Glutamatergic neuron (in vitro differentiated cells): Measurements from ENCODE around the gene AFAP1L2. TPM values are rescaled to one million over a fixed set of nuclear protein-coding genes. Genes with fewer than 3 reads are reported as not detected.
"Not testable (repeated sequence)": the region's sequence is repeated elsewhere in the genome, so short reads cannot be mapped to it uniquely, and the experiment has no call there.

ENCODE experiments used
- DNase-seq: peaks from one replicate; pipeline ENCODE4 v3.0.0; 2022
- H3K27ac Mint-ChIP-seq: one replicate; pipeline ENCODE4 v1.8.0; 2020; ENCODE audit warnings: mild to moderate bottlenecking, mixed read lengths, inconsistent platforms; ENCODE audit not compliant: unreplicated experiment
- H3K27me3 Mint-ChIP-seq: one replicate; pipeline ENCODE4 v1.8.0; 2020; ENCODE audit warnings: mild to moderate bottlenecking, moderate library complexity, mixed read lengths, inconsistent platforms; ENCODE audit not compliant: unreplicated experiment
- H3K36me3 Mint-ChIP-seq: one replicate; pipeline ENCODE4 v1.8.0; 2020; ENCODE audit warnings: mild to moderate bottlenecking, mixed read lengths, inconsistent platforms; ENCODE audit not compliant: unreplicated experiment
- H3K4me1 Mint-ChIP-seq: one replicate; pipeline ENCODE4 v1.8.0; 2020; ENCODE audit warnings: mild to moderate bottlenecking, low read depth, mixed read lengths, inconsistent platforms; ENCODE audit not compliant: unreplicated experiment
- H3K4me3 Mint-ChIP-seq: one replicate; pipeline ENCODE4 v1.8.0; 2020; ENCODE audit warnings: mild to moderate bottlenecking, mixed read lengths, inconsistent platforms; ENCODE audit not compliant: unreplicated experiment
- H3K9me3 Mint-ChIP-seq: one replicate; pipeline ENCODE4 v1.8.0; 2020; ENCODE audit warnings: mild to moderate bottlenecking, moderate library complexity, mixed read lengths, inconsistent platforms; ENCODE audit not compliant: unreplicated experiment
- CTCF ChIP-seq: fragments of 200-600 bp; sonication (generic); IDR thresholded peaks from one replicate; pipeline ENCODE4 v1.5.0; 2021; ENCODE audit not compliant: partially characterized antibody, unreplicated experiment
- total RNA-seq: library from RNA; stranded (reverse); fragmentation: NEBNext Ultra II Directional; extraction: Animal tissue kit (Norgen Biotek cat#: 25700); gene quantifications from one replicate; pipeline ENCODE4 v1.2.1, GENCODE V29; 2021; ENCODE audit not compliant: unreplicated experiment

Gene AFAP1L2
- total RNA-seq, 1 donor from 2014 or later, result 1.9 TPM

GRCh38 chr10:114353383-114353782, 50.9 kb downstream of the AFAP1L2 start:
- Mint-ChIP-seq H3K27ac (no peak overlapping the region), H3K4me1 (peaks cover 4% of the 10 kb centered on the region), H3K27me3 (peaks cover 1% of the 10 kb centered on the region), H3K9me3 (no peaks in the 10 kb centered on the region), H3K4me3 (no peak overlapping the region), H3K36me3 (peaks cover 4% of the 10 kb centered on the region)
- no peak for TF ChIP-seq CTCF
- DNase-seq, result no peak

DNA sequence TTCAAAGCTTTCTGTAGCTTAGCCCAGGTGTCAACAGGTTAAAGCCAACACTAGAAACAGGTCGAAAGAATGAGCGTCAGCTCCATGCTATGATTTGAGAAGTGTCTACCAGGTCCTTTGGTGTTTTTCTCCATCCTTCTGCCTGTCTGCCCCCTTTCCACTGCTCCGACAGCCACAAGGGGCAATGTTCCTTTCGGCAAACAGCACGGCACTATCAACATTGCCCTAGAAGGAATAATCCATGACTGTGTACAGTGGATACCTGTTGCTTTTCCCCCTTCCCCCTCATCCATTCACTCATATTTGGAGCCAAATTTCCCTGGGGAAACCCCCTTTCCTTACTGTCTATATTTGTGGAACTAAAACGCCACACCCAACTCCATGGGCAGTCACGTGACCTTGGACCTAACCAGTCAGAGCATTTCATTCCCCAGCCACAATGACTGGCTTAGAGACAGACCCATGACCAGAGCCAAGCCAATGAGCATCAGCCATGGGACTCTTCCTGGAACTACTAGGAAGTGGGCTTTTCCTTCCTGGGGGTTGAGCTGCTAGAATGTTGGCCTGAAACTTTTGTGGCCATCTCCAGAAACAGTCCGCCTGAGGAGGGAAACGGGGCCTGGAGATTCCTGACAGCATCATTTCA, 51.5 kb downstream of the AFAP1L2 start:
- Mint-ChIP-seq H3K9me3 (no peaks in the 10 kb centered on the region), H3K27me3 (peaks cover 1% of the 10 kb centered on the region), H3K36me3 (peaks cover 4% of the 10 kb centered on the region), H3K4me3 (no peak overlapping the region), H3K4me1 (peaks cover 4% of the 10 kb centered on the region), H3K27ac (no peak overlapping the region)
- TF ChIP-seq CTCF, result no peak
- DNase-seq, result no peak

- no peak overlapping the region for H3K4me3 Mint-ChIP-seq
- peaks cover 1% of the 10 kb centered on the region for H3K27me3 Mint-ChIP-seq
- TF ChIP-seq CTCF, result no peak
- no peak for DNase-seq
- peaks cover 4% of the 10 kb centered on the region for H3K36me3 Mint-ChIP-seq
- no peaks in the 10 kb centered on the region for H3K9me3 Mint-ChIP-seq
- H3K4me1 Mint-ChIP-seq, result peaks cover 2% of the 10 kb centered on the region
- no peak overlapping the region for H3K27ac Mint-ChIP-seq
Measured at GRCh38 chr10:114350751-114351150, 53.6 kb downstream of the AFAP1L2 start.

DNA sequence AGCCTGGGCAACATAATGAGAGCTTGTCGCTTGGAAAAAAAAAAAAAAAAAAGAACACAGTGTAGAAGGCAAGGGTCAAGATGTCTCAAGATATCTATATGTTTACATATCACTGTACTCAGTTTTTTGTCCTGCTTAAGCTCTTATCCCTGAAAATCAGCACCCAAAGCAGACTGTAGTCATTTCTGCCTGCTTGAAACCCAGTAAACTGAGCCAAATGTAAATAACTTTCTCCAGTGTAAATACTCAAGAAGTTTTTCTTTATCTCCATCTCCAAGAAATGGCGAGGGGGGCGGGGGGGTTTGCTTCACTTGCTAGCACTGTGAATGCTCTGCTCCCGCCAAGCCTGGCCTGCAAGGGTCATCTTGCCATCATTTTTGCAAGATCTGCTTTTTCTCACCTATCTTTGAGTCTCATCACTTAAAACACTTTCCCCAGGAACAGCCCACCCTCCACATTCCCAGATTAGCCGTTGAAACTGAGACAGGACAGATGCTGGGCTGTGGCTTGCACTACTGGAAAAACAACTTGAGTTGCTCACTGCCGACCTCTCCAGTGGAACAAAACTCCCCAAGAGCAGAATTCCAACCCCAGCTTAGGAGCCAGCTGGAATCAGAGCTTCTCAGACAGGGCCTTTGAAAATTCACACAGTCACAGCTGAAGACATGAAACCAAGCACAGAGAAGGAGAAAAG, 54.6 kb downstream of the AFAP1L2 start:
- no peak for TF ChIP-seq CTCF
- DNase-seq, result no peak
- Mint-ChIP-seq H3K27me3 (peaks cover 1% of the 10 kb centered on the region), H3K4me3 (no peak overlapping the region), H3K4me1 (peaks cover 2% of the 10 kb centered on the region), H3K9me3 (no peaks in the 10 kb centered on the region), H3K27ac (no peak overlapping the region), H3K36me3 (peaks cover 4% of the 10 kb centered on the region)

DNA sequence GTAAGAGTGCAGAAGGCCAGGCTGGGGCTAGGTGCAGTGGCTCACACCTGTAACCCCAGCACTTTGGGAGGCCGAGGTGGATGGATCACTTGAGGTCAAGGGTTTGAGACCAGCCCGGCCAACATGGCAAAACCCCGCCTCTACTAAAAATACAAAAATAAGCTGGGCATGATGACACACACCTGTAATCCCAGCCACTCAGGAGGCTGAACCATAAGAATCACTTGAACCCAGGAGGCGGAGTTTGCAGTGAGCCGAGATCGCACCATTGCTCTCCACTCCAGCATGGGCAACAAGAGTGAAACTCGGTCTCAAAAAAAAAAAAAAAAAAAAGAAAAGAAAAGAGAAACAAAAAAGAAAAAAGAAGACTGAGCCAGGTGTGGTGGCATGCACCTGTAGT, 55.2 kb downstream of the AFAP1L2 start:
- not testable (repeated sequence) for H3K27me3 Mint-ChIP-seq, DNase-seq, H3K4me3 Mint-ChIP-seq, H3K9me3 Mint-ChIP-seq, H3K36me3 Mint-ChIP-seq, H3K4me1 Mint-ChIP-seq, H3K27ac Mint-ChIP-seq
